OCI-LY3 (cell line): ENCODE measurements around the gene OTOS.

ENCODE experiments used
- H2AFZ ChIP-seq: fragments of 200-600, 300-600 bp; shearing (Covaris generic); 2 replicates; pipeline ENCODE4 v1.6.0; 2014; ENCODE audit warnings: antibody characterized with exemption, low read depth, low read length
- H3K27ac ChIP-seq: fragments of 200-600, 300-600 bp; sonication (generic); 2 replicates; pipeline ENCODE4 v1.5.1; 2014; ENCODE audit warnings: mild to moderate bottlenecking, low read length, moderate library complexity, mixed read lengths
- H3K27me3 ChIP-seq: fragments of 200-600, 300-600 bp; sonication (generic); 2 replicates; pipeline ENCODE4 v1.6.1; 2014; ENCODE audit warnings: low read depth, low read length, mixed read lengths
- H3K36me3 ChIP-seq: fragments of 200-600, 300-600 bp; sonication (generic); replicated peaks from 2 replicates; pipeline ENCODE3; 2014; ENCODE audit warnings: low read depth, low read length, mixed read lengths
- H3K4me1 ChIP-seq: fragments of 300-600, 200-600 bp; sonication (generic); 2 replicates; pipeline ENCODE4 v1.6.1; 2014; ENCODE audit warnings: low read length, mixed read lengths
- H3K4me2 ChIP-seq: fragments of 200-600, 300-600 bp; sonication (generic); 2 replicates; pipeline ENCODE4 v1.6.1; 2014; ENCODE audit warnings: low read length, mixed read lengths
- H3K4me3 ChIP-seq: fragments of 300-600, 200-600 bp; sonication (generic); 2 replicates; pipeline ENCODE4 v1.5.1; 2014; ENCODE audit warnings: antibody characterized with exemption, mild to moderate bottlenecking, low read length, moderate library complexity
- H3K79me2 ChIP-seq: fragments of 300-600, 200-600 bp; shearing (Covaris generic); 2 replicates; pipeline ENCODE4 v1.6.1; 2014; ENCODE audit warnings: mild to moderate bottlenecking, low read length, mixed read lengths
- H3K9ac ChIP-seq: fragments of 300-600, 200-600 bp; shearing (Covaris generic); 2 replicates; pipeline ENCODE4 v1.6.0; 2014; ENCODE audit warnings: mild to moderate bottlenecking, low read length, moderate library complexity
- H3K9me3 ChIP-seq: fragments of 200-600, 300-600 bp; shearing (Covaris generic); 2 replicates; pipeline ENCODE4 v1.6.1; 2014; ENCODE audit warnings: low read length, mixed read lengths; ENCODE audit not compliant: insufficient read depth
- H4K20me1 ChIP-seq: fragments of 200-600, 300-600 bp; sonication (generic); 2 replicates; pipeline ENCODE4 v1.6.1; 2016; ENCODE audit warnings: low read length, mixed read lengths; ENCODE audit not compliant: insufficient read depth
- EZH2phosphoT487 ChIP-seq: fragments of 200-600 bp; shearing (Covaris generic); IDR thresholded peaks from 2 replicates; pipeline ENCODE4 v1.6.1; 2018; ENCODE audit warnings: antibody characterized with exemption, mixed run types, low read depth
- TF ChIP-seq, protein P1 (sequence below): fragments of 200-600, 300-600 bp; sonication (generic); IDR thresholded peaks from 2 replicates; pipeline ENCODE4 v1.5.1; 2014; ENCODE audit warnings: antibody characterized with exemption, low read length, low read depth

OTOS gene

GRCh38 chr2:240147911-240148587, 7.6 kb upstream of the OTOS start:
- no peaks in the 10 kb centered on the region for H3K27me3 ChIP-seq
- no peaks in the 10 kb centered on the region for H3K36me3 ChIP-seq
- H3K4me3 ChIP-seq = no peak overlapping the region
- TF ChIP-seq, protein P1, sequence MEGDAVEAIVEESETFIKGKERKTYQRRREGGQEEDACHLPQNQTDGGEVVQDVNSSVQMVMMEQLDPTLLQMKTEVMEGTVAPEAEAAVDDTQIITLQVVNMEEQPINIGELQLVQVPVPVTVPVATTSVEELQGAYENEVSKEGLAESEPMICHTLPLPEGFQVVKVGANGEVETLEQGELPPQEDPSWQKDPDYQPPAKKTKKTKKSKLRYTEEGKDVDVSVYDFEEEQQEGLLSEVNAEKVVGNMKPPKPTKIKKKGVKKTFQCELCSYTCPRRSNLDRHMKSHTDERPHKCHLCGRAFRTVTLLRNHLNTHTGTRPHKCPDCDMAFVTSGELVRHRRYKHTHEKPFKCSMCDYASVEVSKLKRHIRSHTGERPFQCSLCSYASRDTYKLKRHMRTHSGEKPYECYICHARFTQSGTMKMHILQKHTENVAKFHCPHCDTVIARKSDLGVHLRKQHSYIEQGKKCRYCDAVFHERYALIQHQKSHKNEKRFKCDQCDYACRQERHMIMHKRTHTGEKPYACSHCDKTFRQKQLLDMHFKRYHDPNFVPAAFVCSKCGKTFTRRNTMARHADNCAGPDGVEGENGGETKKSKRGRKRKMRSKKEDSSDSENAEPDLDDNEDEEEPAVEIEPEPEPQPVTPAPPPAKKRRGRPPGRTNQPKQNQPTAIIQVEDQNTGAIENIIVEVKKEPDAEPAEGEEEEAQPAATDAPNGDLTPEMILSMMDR = no peak
- TF ChIP-seq EZH2phosphoT487 = no peak
- no peaks in the 10 kb centered on the region for H3K9me3 ChIP-seq
- H3K27ac ChIP-seq = no peak overlapping the region
- H3K79me2 ChIP-seq = no peaks in the 10 kb centered on the region
- no peaks in the 10 kb centered on the region for H3K4me1 ChIP-seq
- H3K4me2 ChIP-seq = no peak overlapping the region
- H3K9ac ChIP-seq = no peak overlapping the region
- no peaks in the 10 kb centered on the region for H4K20me1 ChIP-seq
- H2AFZ ChIP-seq = no peak overlapping the region

DNA sequence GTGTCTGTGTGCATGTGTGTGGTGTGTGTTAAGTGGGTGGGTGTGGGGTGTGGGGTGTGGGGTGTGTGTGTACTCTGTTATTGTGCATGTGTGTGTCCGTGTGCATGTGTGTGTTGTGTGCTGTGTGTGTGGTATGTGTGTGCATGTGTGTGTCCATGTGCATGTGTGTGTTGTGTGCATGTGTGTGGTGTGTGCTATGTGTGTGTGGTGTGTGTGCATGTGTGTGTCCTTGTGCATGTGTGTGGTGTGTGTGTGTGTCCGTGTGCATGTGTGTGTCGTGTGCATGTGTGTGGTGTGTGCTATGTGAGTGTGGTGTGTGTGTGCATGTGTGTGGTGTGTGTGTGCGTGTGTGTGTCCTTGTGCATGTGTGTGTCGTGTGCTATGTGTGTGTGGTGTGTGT, 6.9 kb upstream of the OTOS start:
- no peaks in the 10 kb centered on the region for H3K79me2 ChIP-seq
- no peaks in the 10 kb centered on the region for H4K20me1 ChIP-seq
- H3K36me3 ChIP-seq = no peaks in the 10 kb centered on the region
- H3K4me1 ChIP-seq = no peaks in the 10 kb centered on the region
- no peak overlapping the region for H3K27ac ChIP-seq
- TF ChIP-seq, protein P1 = no peak
- no peak for TF ChIP-seq EZH2phosphoT487
- H2AFZ ChIP-seq = no peak overlapping the region
- no peak overlapping the region for H3K9ac ChIP-seq
- no peaks in the 10 kb centered on the region for H3K27me3 ChIP-seq
- no peaks in the 10 kb centered on the region for H3K9me3 ChIP-seq
- H3K4me2 ChIP-seq = no peak overlapping the region
- no peak overlapping the region for H3K4me3 ChIP-seq

DNA sequence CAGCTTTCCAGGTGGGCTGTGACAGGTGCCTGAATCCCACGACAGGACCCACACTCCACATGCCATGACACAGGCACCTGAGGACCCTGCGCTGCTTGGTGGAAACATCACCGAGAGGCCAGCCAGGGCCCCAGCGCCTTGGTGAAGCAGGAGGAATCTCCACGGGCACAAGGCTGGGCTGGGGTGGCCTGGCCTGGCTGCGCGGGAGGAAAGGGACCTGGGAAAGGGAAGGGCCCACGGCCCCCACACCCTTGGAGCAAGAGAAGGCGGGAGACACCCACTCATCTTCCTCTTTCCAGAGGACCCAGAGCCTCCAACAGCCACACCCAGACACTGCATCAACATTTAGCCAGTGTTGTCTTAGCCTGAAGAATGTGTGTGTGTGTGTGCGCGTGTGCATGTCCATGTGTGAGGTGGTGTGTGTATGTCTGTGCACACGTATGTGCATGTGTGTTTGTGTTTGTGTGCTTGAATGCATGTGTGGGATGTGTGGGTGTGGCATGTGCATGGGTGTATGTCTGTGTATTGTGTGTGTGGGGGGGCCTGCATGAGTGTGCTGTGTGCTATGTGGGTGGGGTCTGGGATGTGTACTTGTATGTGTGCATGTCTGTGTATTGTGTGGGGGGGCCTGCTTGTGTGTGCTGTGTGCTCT, 6.3 kb upstream of the OTOS start:
- Histone ChIP-seq H3K79me2 (no peaks in the 10 kb centered on the region), H3K4me3 (no peak overlapping the region), H3K9ac (no peak overlapping the region), H3K36me3 (no peaks in the 10 kb centered on the region), H4K20me1 (no peaks in the 10 kb centered on the region), H3K4me2 (no peak overlapping the region), H3K27me3 (no peaks in the 10 kb centered on the region), H3K4me1 (no peaks in the 10 kb centered on the region), H2AFZ (no peak overlapping the region), H3K27ac (no peak overlapping the region), H3K9me3 (no peaks in the 10 kb centered on the region)
- TF ChIP-seq EZH2phosphoT487 = no peak
- TF ChIP-seq, protein P1 = no peak

DNA sequence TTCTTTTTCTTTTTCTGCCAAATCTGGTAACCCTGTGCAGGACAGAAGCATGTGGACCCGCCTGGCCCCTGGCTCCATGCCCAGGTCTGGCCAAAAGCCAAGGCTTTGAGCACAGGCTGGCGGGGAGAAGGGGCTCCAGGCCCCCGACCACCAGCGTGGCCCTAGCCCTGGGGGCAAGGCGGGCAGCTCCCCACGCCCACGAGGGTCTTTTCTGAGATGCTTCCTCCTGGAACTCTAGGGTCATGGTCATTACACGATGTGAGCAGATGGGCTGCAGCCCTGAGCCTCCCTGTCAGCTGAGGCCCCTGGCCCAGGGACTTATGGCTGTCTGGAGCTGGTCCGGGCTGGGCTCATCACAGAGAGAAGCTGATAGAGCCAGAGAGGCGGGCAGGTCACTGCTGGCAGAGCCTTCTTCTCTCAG, 5.7 kb upstream of the OTOS start:
- Histone ChIP-seq H2AFZ (no peak overlapping the region), H3K36me3 (no peaks in the 10 kb centered on the region), H3K9ac (no peak overlapping the region), H3K4me3 (no peak overlapping the region), H3K4me1 (no peaks in the 10 kb centered on the region), H3K9me3 (no peaks in the 10 kb centered on the region), H3K27ac (no peak overlapping the region), H3K27me3 (no peaks in the 10 kb centered on the region), H3K4me2 (no peak overlapping the region), H3K79me2 (no peaks in the 10 kb centered on the region), H4K20me1 (no peaks in the 10 kb centered on the region)
- TF ChIP-seq, protein P1 = no peak
- no peak for TF ChIP-seq EZH2phosphoT487
